ENCODE measurements around the gene TRAPPC3L. TPM values are rescaled to one million over a fixed set of nuclear protein-coding genes. Genes with fewer than 3 reads are reported as not detected.

Gene TRAPPC3L
- total RNA-seq, 1 experiment from 2014 or later = not detected

DNA sequence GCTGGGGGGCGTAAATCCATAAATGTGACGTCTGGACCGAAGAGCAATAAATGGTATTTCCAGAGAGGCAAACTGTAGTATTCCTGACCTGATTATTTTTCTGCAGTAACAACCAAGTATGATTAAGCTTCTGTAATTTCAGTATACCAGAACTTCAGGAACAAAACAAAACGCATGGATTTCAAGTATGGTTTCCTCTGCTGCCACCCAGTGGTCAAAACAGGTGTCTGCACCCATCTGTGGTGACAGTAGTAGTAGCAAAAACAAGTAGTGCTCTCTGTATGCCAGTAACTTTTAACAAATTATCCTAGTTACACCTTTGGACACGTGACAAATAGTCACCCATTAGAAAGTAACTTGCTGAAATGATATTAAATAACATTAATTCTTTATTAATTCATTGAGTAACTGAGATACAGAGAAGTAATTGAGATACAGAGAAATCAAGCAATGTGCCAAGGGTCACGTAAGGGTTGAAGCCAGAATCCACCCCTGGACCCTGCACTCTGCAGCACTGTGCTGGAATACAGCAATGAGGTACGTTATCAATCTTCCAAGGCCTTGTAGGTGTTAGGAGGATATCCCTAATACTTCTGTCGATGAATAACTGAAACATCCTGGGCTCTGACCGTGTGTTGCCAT lies 16.0 kb upstream of the TRAPPC3L start:
- no peaks in the 10 kb centered on the region for H3K9me2 ChIP-seq (ENCODE audit: insufficient read depth)
- no peaks in the 10 kb centered on the region for H3K27me3 ChIP-seq (ENCODE audit: insufficient read depth, low read length)
- intact Hi-C loops (cut with micrococcal nuclease) = loop anchor here (1.0 to 2.0 kb wide), 4 partner anchors 25 to 343 kb away; no protein-coding TSS in a partner anchor
- ATAC-seq = peak; percentile 80
- no peak overlapping the region for H3K4me3 ChIP-seq (replicated peaks in 1 of 2; ENCODE audit: low read depth in 1 of 2, low read length in 2 of 2)
- peak; percentile 55 for DNase-seq (ENCODE audit: low read depth, low spot score)
- H3K79me2 ChIP-seq (ENCODE audit: insufficient read depth, low read length) = no peaks in the 10 kb centered on the region
- no peak overlapping the region for H3K9ac ChIP-seq (ENCODE audit: low read length)
- peaks cover 3 to 20% of the 10 kb centered on the region in 2 experiments; a peak in 3 of 4 replicates for H3K4me1 ChIP-seq (ENCODE audit: control insufficient read depth in 1 of 2, insufficient read depth in 2 of 2, low read length in 2 of 2)
- ChIA-PET RAD21 (ENCODE audit: low non-redundant PET in 1 of 2, low total read pairs in 2 of 2, uncharacterized antibody in 2 of 2, unreplicated experiment in 2 of 2) (interaction anchor here (1.0 to 1.1 kb wide), 2 partner anchors 274 to 292 kb away, joined by 3 to 5 read pairs; no protein-coding TSS in a partner anchor), POLR2A (interaction anchor here (1.0 to 1.7 kb wide), 3 partner anchors 10 to 293 kb away, joined by 4 to 6 read pairs (median 4); partner anchors contain the start of gene RWDD1), CTCF (interaction anchor here (0.9 to 2.6 kb wide), 12 partner anchors 9 to 343 kb away, joined by 3 to 33 read pairs (median 8); partner anchors contain the start of genes RWDD1 and TRAPPC3L)
- peak overlapping the region; percentile 93 for H2AFZ ChIP-seq (ENCODE audit: low read depth, low read length, poor library complexity, severe bottlenecking)
- no peak for TF ChIP-seq SP1 (IDR thresholded peaks at IDR 0.05; ENCODE audit: low read depth)
- TF ChIP-seq ZNF274 (IDR thresholded peaks at IDR 0.05; ENCODE audit: low read depth, low read length) = no peak
- TF ChIP-seq, protein P1, sequence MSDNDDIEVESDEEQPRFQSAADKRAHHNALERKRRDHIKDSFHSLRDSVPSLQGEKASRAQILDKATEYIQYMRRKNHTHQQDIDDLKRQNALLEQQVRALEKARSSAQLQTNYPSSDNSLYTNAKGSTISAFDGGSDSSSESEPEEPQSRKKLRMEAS (IDR thresholded peaks at IDR 0.05) = no peak
- no peak for TF ChIP-seq JUND (IDR thresholded peaks at IDR 0.05)
- TF ChIP-seq, protein P2, sequence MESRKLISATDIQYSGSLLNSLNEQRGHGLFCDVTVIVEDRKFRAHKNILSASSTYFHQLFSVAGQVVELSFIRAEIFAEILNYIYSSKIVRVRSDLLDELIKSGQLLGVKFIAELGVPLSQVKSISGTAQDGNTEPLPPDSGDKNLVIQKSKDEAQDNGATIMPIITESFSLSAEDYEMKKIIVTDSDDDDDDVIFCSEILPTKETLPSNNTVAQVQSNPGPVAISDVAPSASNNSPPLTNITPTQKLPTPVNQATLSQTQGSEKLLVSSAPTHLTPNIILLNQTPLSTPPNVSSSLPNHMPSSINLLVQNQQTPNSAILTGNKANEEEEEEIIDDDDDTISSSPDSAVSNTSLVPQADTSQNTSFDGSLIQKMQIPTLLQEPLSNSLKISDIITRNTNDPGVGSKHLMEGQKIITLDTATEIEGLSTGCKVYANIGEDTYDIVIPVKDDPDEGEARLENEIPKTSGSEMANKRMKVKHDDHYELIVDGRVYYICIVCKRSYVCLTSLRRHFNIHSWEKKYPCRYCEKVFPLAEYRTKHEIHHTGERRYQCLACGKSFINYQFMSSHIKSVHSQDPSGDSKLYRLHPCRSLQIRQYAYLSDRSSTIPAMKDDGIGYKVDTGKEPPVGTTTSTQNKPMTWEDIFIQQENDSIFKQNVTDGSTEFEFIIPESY (IDR thresholded peaks at IDR 0.05; ENCODE audit: extremely low read depth, insufficient replicate concordance, low read length) = no peak
- no peak for TF ChIP-seq TCF7L2 (IDR thresholded peaks at IDR 0.05; ENCODE audit: borderline replicate concordance, extremely low read depth, insufficient read depth, insufficient read length)
- TF ChIP-seq, protein P3, sequence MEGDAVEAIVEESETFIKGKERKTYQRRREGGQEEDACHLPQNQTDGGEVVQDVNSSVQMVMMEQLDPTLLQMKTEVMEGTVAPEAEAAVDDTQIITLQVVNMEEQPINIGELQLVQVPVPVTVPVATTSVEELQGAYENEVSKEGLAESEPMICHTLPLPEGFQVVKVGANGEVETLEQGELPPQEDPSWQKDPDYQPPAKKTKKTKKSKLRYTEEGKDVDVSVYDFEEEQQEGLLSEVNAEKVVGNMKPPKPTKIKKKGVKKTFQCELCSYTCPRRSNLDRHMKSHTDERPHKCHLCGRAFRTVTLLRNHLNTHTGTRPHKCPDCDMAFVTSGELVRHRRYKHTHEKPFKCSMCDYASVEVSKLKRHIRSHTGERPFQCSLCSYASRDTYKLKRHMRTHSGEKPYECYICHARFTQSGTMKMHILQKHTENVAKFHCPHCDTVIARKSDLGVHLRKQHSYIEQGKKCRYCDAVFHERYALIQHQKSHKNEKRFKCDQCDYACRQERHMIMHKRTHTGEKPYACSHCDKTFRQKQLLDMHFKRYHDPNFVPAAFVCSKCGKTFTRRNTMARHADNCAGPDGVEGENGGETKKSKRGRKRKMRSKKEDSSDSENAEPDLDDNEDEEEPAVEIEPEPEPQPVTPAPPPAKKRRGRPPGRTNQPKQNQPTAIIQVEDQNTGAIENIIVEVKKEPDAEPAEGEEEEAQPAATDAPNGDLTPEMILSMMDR (IDR thresholded peaks at IDR 0.05 in 2 of 3, conservative IDR thresholded peaks at IDR 0.05 in 1 of 3; ENCODE audit: borderline replicate concordance in 1 of 3, insufficient read depth in 1 of 3, low read depth in 2 of 3, low read length in 2 of 3) = peak; percentile 90 to 95 (median 91)
- no peak for TF ChIP-seq EZH2 (IDR thresholded peaks at IDR 0.05)
- peak; percentile 87 for TF ChIP-seq RAD21 (IDR thresholded peaks at IDR 0.05; ENCODE audit: low read depth)
- 0 out of 2 replicates have a peak, but pooled peaks have one; percentile 31 for TF ChIP-seq CBX3 (IDR thresholded peaks at IDR 0.05; ENCODE audit: low read depth)
- BruUV-seq (replicated peaks) = no TSS peak
- H3K4me2 ChIP-seq (ENCODE audit: low read length) = peak overlapping the region; percentile 3; the same call in 1 of the 2 replicates
- no peak overlapping the region for H3K27ac ChIP-seq (ENCODE audit: low read depth, low read length)
- no peaks in the 10 kb centered on the region for H3K36me3 ChIP-seq (ENCODE audit: control insufficient read depth in 1 of 2, insufficient read depth in 2 of 2, low read length in 2 of 2)
- H4K20me1 ChIP-seq (ENCODE audit: insufficient read depth) = no peaks in the 10 kb centered on the region
- H3K9me3 ChIP-seq (ENCODE audit: control insufficient read depth in 1 of 2, insufficient read depth in 1 of 2, low read depth in 1 of 2, low read length in 2 of 2) = no peaks in the 10 kb centered on the region

Measured in HCT116 (cell line).